Ramos (cell line): ENCODE data around the gene SYNPR.

Experiments
- in situ Hi-C: fragments of 300-500 bp; cut with MboI; formaldehyde crosslinking; loops from one replicate; pipeline ENCODE4 v1.14.3; 2022; ENCODE audit warnings: low sequenced_read_pairs; ENCODE audit not compliant: unreplicated experiment

SYNPR gene

DNA sequence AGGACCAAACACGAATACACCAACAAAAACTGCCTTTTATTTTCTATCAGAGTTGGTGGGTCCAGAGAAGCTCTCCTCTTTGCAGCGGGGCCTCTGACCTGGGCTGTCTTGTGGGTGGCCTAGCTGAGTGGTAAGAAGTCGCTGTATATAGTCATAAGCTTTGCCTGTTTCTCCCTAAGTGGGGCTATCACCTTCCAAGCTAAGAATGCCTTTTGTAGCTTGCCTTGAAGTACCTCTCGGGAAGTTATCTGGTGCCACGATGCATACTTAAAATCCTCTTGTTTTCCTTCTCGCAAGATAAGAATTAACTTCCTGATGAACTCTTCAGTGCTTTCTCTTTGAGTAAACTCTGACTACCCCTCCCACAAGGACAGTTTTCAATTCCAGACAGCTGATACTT, 178.8 kb downstream of the SYNPR start:
- in situ Hi-C loops: no loop called here

DNA sequence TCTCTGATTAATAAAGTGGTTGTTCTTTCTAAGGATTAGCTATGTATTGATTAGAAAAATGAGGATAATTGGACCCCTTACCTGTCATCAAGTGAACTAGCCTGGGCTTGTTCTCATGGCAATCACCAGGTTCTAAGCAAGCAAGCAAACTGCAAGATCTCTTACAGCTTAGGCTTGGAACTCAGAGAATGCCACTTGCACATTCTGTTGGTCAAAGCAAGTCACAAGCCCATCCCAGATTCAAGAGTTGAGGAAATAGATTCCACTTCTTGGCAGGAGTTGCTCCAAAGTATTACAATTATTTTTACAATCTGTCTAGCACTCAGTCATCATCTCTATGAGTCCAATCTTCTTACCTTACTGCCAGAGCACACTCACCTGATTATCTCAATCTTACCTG, 180.3 kb downstream of the SYNPR start:
- in situ Hi-C loops: no loop called here

DNA sequence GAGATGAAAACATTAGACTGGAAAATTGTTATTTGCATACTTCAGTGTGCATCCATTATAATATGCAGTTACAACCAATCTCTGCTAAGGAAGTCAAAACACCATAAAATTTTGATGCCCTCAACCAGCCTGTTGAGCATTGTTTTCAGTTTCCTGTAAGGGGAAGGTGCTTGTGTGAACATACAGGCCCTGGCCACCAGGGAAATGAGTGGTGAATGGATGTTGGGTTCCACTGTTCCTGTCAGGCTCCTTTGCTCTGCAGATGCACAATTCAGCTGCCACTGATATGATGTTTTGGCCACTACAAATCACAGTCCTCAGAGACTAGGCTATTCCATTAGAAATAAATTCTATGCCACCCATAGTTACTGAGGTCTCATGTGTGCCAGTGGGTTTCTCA, 184.6 kb downstream of the SYNPR start:
- in situ Hi-C loops: no loop called here

DNA sequence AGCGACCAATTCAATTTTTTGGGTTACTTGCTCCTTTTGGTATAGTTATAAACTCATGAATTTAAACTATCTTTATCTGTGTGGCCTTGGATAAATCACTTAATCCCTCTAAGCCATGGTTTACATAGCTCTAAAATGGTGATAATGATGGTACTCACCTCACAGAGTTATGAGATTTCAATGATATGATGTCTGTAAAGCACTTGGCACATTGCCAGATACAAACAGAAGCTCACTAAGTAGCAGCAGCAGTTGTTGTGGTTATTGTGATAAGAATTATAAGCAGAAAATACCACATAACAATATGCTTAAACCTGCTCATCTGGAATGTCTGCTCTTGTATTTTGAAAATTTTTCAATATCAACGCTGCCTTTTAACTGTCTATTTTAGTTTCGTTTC, 189.3 kb downstream of the SYNPR start:
- in situ Hi-C loops: no loop called here

DNA sequence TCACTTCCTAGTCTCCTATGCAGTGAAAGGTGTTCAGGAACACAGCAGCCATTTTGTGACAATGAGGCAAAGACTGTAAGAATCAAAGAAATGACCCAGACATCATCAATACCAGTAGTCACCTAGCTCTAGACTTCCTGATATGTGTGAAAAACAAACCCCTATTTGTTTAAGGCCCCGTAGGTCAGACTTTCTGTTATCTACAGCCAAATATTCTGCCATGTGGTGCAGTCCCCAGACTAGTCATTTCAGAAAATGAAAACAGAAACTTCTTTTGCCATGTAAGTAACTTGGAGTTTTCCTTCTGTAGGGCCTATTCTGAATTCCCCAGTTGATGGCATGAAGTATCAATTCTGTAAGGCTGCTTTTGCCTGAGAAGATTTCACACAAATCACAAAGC, 192.6 kb downstream of the SYNPR start:
- in situ Hi-C loops: no loop called here

- in situ Hi-C loops: no loop called here
These were observed 193.7 kb downstream of the SYNPR start for GRCh38 chr3:63471781-63472180.

DNA sequence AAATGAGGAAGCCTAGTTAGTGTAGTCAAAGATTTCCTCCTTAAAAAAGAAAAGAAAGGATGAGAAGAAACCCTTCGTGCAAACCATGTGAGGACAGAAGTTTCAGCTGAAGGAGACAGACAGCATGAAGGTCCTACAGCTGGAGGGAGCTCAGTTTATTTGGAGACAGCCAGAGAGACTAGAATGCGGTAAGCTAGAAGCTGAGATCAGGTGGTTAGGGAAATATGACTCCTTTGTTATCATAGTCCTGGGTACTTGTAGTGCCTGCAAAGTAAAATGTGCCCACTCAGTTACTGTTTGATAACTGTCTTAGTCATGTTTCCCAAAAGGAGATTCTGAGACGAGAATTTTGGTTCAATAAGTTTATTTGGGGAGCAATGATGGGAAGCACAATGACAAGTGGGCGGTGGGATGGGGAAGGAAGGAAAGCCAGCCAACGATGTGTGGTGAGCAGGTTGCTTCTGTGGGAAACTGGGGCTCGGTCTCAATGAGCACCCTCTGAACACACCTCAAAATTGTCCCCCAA, 195.6 kb downstream of the SYNPR start:
- in situ Hi-C loops: no loop called here

DNA sequence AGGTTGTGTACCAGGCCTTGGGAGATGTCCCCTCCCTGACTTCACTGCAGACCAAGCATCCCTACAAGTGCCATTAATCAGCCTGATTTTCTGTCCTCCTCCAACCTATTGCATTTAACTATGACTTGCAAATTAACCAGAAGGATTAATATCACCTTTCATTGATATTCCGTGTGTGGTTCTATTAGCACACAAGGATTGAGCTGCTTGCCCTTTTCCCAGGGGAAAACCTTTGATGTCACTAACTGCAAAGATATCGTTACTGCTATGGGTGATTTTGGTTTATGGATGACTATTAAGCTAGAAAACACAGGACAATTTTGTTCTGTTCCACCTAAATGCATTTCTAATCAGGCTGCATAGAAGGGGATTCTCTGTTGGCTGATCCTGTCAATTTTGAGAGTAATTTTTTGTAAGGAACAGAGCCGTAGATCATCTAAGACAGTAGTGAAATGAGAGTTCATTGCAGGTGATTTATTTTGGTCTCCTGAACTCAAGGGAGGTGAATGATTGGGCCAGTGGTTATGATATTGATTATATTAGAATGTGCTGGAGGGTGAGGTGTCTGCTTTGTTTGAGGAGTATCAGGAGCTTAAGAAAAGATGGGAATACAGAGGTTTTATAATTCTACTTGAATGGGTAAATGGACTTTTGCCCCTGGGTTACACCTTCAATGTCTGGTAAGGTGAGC, 196.9 kb downstream of the SYNPR start:
- in situ Hi-C loops: no loop called here

DNA sequence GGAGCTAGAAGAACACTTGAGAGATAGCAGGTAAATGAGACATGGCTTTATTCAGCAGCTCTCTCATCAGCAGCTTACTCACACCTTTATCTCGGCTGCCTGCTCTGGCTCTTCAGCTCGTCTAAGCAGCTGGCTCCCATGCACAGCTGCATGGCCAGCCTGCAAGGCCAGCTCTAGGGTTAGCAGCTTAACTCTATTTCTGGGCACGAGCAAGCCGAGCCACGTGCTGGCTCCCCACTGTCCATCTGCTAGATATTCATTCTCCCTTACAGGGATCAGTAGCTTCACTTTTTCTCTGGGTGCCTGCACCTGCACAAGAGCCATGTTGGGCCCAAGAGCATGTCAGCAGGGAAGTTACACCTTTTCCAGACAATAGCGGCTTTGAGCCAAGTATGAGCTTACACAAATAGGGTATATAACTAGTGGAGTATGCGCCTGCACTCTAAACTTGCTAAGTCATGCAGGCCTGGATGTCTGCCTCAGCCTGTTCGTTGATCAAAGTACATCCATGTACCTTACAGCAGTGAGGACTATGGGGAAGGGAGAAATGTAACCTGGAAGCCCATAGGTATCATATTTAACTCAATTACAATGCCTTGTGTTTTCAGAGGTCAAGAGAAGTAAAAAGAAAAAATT, 199.5 kb downstream of the SYNPR start:
- in situ Hi-C loops: no loop called here

DNA sequence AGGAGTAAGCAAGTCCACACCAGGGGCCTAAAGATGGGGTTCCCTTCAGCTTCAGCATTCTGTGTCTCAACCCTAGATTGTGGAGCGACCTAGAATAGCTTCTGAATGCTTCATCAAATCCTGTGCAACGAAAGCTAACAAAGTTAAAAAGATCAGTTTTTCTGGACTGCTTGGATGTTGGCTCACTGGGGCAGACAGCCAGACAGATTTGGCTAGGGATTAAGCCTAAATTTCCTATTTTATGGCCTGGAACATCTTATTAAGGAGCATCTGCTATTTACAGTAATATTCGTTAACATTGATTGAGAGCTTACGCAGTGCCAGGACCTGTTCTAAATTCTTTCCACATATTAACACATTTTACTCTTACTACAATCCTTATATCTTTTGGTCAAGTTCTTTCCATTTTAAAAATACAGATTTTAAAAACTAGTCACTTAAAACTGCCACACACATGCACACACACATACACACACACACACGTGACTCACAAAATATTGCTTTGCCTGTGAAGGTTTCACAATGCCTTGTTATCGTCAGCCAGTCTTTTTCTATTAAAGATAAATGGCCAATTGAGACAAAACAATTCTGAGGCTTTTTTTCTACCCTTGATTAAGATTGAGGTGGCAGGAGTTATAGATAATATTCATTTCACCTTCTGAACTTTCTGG, 201.0 kb downstream of the SYNPR start:
- in situ Hi-C loops: no loop called here

GRCh38 chr3:63479661-63480035, 201.5 kb downstream of the SYNPR start:
- in situ Hi-C loops: no loop called here

- in situ Hi-C loops: no loop called here
These were observed 203.5 kb downstream of the SYNPR start for GRCh38 chr3:63481627-63482026.

- in situ Hi-C loops: no loop called here
These were observed 204.2 kb downstream of the SYNPR start for GRCh38 chr3:63482341-63482740.

- in situ Hi-C loops: no loop called here
These were observed 214.4 kb downstream of the SYNPR start for GRCh38 chr3:63492464-63492863.

- in situ Hi-C loops: no loop called here
These were observed 215.0 kb downstream of the SYNPR start for GRCh38 chr3:63493101-63493500.

- in situ Hi-C loops: no loop called here
These were observed 216.5 kb downstream of the SYNPR start for GRCh38 chr3:63494646-63495045.

DNA sequence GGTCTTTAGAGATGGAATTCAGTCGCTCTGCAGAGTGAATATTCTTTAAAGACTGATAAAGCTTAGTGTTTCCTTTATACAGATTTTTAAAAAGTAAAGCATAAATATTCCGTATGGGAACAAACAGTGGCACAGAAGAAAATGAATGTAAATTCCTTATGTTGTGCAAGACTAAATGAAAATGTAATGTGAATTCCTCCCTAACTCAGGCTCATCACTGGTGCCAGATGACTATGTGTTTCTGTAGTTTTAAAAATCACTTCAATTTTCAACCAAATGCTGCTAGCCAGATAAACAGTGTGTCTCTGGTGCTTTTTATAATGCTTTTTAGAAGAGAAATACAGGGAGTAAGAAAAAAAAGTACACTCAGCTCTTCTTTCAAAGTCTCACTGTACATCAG, 219.5 kb downstream of the SYNPR start:
- in situ Hi-C loops: no loop called here

- in situ Hi-C loops: no loop called here
These were observed 222.1 kb downstream of the SYNPR start for GRCh38 chr3:63500196-63500595.

DNA sequence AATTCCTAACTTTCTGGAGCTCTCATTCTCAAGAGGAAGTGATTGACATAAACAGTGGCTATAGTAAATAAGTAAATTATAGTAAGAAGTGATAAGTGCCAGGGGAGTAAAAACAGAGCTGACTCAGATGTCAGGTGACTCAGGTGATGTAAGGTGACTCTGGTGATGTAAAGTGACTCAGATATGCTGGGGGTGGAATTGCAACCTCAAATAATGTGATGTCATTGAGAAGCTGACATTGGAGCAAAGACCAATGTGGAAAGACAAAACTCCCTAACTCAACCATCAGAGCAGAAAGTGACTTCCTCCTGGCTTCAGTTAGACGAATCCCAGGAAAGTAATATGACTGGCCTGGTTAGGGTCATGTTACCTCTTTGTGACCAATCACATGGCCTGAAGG, 230.2 kb downstream of the SYNPR start:
- in situ Hi-C loops: no loop called here

- in situ Hi-C loops: no loop called here
These were observed 230.7 kb downstream of the SYNPR start for GRCh38 chr3:63508771-63509170.

DNA sequence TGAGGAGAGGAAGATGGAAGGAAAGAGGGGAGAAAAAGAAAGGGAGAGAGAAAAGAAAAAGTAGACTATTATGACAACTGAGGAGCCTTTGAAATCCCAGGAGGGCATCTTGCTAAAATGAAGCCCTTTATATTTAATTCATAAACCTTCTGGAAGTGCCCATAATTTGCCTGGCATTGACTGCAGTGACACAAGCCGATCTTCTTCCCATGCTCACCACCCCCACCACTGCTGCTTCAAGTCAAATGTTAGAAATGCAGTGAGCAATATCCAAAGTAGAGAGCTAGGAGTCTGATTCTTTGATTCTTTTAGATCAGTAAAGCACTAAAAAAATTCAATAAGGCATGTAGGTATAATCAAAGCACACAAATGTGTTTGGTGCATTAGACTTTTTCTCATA, 235.7 kb downstream of the SYNPR start:
- in situ Hi-C loops: no loop called here

DNA sequence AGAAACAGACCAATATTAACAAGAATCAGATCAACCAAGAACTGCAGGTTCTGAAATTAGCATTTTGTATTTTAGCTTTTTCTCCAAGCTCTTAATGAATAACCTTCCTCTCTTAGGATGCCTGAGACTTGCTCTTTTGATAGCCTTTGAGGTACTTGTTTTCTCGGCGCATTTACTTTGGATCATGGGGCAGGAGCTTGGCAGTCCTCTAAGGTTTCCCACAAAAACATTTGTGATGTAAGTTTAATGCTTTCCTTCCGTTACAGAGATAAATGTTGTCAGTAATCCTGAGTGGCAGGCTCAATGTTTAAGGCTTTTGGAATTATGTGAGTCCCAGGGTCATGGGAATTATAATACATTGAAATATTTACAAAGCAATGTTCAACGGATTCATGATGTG, 236.6 kb downstream of the SYNPR start:
- in situ Hi-C loops: no loop called here
